ENCODE results near the gene SCUBE1.

- TF ChIP-seq CTCF (conservative IDR thresholded peaks at IDR 0.05) (no peak), EZH2 (IDR thresholded peaks at IDR 0.05; ENCODE audit: low read depth) (no peak)
Measured at GRCh38 chr22:43310311-43310710, 32.9 kb downstream of the SCUBE1 start.

All from PC-9 (cell line).